ENCODE measurements around the gene TTC17.
A peak's percentile ranks its signal among the peaks of the same experiment; 100 is the strongest.

Gene TTC17

DNA sequence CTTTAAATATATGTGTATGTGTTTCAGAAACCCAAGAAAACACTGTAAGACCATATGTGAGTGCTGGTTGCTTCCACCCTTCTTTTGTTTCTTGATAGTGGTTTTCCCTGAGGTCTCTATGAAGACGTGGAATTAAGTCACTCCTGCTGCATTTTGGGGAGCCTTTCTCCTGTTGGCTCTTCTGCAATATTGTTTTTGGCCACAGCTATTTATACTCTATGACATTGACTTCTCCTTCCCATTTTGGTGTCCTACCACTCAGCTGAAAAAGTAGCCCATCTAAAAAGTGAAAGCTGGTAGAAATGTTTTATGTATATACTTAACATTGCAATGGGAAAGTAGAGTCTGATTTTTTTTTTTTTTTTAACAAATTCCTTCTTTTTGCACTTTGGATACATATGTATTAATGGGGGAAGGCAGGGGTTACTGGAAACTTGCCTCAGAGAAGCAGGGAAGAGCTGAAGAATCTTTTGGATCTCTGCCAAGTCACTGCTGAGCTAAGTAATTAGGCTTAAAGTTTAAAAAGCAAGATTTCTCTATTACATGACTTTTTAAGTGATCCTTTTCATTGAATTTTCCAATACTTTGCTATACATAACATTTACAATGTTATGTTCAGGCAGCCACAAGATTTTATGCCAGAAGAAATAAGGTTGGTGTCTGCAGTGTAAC lies 1.8 kb downstream of the TTC17 start:
- TF ChIP-seq, protein P1, sequence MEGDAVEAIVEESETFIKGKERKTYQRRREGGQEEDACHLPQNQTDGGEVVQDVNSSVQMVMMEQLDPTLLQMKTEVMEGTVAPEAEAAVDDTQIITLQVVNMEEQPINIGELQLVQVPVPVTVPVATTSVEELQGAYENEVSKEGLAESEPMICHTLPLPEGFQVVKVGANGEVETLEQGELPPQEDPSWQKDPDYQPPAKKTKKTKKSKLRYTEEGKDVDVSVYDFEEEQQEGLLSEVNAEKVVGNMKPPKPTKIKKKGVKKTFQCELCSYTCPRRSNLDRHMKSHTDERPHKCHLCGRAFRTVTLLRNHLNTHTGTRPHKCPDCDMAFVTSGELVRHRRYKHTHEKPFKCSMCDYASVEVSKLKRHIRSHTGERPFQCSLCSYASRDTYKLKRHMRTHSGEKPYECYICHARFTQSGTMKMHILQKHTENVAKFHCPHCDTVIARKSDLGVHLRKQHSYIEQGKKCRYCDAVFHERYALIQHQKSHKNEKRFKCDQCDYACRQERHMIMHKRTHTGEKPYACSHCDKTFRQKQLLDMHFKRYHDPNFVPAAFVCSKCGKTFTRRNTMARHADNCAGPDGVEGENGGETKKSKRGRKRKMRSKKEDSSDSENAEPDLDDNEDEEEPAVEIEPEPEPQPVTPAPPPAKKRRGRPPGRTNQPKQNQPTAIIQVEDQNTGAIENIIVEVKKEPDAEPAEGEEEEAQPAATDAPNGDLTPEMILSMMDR (IDR thresholded peaks at IDR 0.05; ENCODE audit: low read depth, low read length, missing control alignments) = no peak
- no peak for DNase-seq (ENCODE audit: low read depth)
- H3K4me3 ChIP-seq (ENCODE audit: low read depth, low read length) = peak overlapping the region; percentile 86

DNA sequence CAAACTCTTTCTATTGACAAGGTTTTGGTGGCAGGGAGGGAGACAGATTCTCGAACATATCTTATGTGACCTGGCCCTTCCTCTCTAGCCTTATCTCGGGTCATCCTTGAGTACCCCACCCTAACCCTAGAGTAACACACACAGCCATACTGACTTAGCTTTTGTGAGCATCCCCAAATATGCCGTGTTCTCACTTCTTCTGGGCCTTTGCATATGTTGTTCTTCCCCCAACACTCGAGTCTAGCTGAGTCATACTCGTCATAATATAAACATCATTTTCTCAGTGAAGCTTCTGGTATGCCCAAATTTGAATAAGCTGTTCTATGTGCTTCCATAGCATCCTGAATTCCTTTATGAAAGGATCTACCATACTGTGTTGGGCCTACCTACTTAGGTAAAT lies 8.0 kb downstream of the TTC17 start:
- H3K4me3 ChIP-seq (ENCODE audit: low read depth, low read length) = no peak overlapping the region
- DNase-seq (ENCODE audit: low read depth) = no peak
- TF ChIP-seq, protein P1 (IDR thresholded peaks at IDR 0.05; ENCODE audit: low read depth, low read length, missing control alignments) = no peak

DNA sequence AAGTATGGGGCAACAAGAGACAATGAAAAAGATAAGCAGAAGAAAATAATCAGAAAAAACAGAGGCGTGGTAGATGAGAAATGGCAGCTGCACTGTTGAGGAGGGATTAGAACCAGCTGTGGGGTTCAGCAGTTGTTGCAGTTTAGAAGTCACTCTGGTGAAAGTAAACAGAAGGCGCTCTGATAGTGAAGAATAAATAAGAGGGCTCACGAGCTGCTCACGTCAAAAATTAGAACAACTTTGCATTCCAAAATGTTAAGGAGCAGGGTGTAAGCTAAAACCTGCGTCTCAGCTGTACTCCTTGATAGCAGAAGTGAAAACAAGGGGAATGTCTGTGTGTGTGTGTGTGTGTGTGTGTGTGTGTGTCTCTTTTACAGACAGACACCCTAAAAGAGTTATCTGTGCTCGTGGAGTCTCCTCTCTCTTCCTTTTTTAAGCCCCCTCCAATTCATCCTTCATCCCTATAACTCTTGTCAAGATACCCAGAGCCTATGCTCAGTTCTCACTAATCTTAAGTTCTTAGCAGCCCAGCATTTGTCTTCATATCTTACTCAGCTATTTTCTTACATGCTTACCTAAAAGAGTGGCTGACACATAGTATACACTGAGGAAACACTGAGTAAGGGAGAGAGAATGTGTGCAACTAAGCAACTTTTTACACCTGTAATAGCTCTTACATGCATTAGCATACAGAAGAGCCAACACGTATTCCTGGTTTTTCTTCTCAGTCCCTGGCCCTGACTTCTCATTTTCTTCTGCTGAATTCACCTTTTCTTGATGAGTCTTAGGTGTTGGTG lies 8.9 kb downstream of the TTC17 start:
- TF ChIP-seq, protein P1 (IDR thresholded peaks at IDR 0.05; ENCODE audit: low read depth, low read length, missing control alignments) = no peak
- no peak overlapping the region for H3K4me3 ChIP-seq (ENCODE audit: low read depth, low read length)
- peak; percentile 33 for DNase-seq (ENCODE audit: low read depth)

GRCh38 chr11:43376065-43376464 lies 17.3 kb downstream of the TTC17 start:
- H3K4me3 ChIP-seq (ENCODE audit: low read depth, low read length) = no peak overlapping the region
- DNase-seq (ENCODE audit: low read depth) = no peak
- TF ChIP-seq, protein P1 (IDR thresholded peaks at IDR 0.05; ENCODE audit: low read depth, low read length, missing control alignments) = no peak

DNA sequence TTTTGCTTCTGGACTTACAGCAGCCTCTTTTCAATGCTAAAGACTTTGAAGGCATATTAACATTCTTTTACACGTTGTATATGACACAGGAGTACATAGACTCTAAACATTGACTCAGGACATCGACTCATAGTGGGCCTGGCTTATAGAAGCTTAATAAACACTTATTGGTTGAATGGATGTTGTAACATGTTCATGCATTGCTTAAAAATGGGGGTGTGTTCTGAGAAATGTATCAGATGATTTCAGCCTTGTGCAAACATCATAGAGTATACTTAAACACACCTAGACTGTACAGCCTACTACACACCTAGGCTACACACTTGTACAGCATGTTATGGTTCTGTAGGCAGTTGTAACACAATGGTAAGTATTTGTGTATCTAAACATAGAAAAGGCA lies 17.9 kb downstream of the TTC17 start:
- H3K4me3 ChIP-seq (ENCODE audit: low read depth, low read length) = no peak overlapping the region
- DNase-seq (ENCODE audit: low read depth) = no peak

DNA sequence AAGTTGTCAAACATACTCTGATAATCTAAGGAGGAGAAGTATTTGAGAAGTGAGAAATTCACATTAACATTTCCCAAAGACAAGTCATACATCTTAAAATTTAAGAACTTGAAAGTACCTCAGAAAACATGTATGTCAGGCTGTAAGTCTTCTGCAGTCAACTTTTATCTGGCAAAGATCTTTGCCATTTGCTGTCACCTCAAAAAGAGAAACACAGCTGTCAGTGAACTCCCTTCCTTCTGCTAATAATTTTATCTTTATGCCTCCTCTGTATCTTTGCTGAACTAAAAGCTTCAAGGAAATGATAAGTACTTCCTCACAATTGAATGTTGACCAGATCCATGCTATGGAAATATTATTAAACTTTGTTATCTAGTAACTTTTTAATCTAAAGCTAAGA lies 18.7 kb downstream of the TTC17 start:
- H3K4me3 ChIP-seq (ENCODE audit: low read depth, low read length) = no peak overlapping the region
- no peak for DNase-seq (ENCODE audit: low read depth)
- TF ChIP-seq, protein P1 (IDR thresholded peaks at IDR 0.05; ENCODE audit: low read depth, low read length, missing control alignments) = no peak

More for the DNA sequence above, 17.9 kb downstream of the TTC17 start:
- TF ChIP-seq, protein P1 (IDR thresholded peaks at IDR 0.05; ENCODE audit: low read depth, low read length, missing control alignments) = no peak
